IMR-90 (cell line): Measurements from ENCODE around the gene IGFL3.

Experiments
- MAFK ChIP-seq: IDR thresholded peaks from 2 replicates; pipeline ENCODE4 v1.6.1; 2012; ENCODE audit warnings: low read depth, low read length, improper control_type of control experiment
- POLR2A ChIP-seq: IDR thresholded peaks from 2 replicates; pipeline ENCODE4 v1.6.1; 2012; ENCODE audit warnings: mild to moderate bottlenecking, low read depth, low read length
- TF ChIP-seq, protein P1 (sequence below): conservative IDR thresholded peaks from 2 replicates; pipeline ENCODE4 v1.5.1; 2012; ENCODE audit warnings: mild to moderate bottlenecking, low read depth, low read length, improper control_type of control experiment

DNA sequence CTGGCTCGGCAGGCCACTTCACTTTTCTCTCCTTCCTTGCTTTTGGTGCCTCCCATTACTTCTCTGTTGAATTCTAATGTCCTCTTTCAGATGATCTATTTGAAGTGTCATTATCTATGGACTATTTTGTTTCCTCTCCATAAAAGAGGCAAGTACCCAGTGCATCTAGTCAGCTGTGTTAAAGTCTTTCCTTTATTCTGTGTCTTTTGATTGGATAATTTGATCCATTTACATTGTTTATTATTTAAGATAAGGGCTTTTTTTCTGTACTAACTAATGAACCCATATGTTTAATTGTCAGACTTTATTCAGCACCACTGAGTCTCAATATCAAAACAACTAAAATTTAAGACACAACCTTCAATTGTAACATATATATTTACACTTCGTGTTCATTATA lies 36.4 kb downstream of the IGFL3 start:
- TF ChIP-seq POLR2A (no peak), MAFK (no peak)
- TF ChIP-seq, protein P1, sequence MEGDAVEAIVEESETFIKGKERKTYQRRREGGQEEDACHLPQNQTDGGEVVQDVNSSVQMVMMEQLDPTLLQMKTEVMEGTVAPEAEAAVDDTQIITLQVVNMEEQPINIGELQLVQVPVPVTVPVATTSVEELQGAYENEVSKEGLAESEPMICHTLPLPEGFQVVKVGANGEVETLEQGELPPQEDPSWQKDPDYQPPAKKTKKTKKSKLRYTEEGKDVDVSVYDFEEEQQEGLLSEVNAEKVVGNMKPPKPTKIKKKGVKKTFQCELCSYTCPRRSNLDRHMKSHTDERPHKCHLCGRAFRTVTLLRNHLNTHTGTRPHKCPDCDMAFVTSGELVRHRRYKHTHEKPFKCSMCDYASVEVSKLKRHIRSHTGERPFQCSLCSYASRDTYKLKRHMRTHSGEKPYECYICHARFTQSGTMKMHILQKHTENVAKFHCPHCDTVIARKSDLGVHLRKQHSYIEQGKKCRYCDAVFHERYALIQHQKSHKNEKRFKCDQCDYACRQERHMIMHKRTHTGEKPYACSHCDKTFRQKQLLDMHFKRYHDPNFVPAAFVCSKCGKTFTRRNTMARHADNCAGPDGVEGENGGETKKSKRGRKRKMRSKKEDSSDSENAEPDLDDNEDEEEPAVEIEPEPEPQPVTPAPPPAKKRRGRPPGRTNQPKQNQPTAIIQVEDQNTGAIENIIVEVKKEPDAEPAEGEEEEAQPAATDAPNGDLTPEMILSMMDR: no peak
